Activated CD4-positive, CD25-positive, alpha-beta regulatory T cell treated with anti-CD3 and anti-CD28 coated beads, Interleukin-2, amount 50 U/mL, for 16 hours (primary cell): ENCODE results near the gene COASY.

Experiments used
- DNase-seq: peaks from one replicate; pipeline ENCODE4 v3.0.0-alpha.2; 2020; ENCODE audit warnings: low read depth, low spot score

Gene COASY

GRCh38 chr17:42561897-42562387 lies at the start of gene COASY:
Gene COASY (plus strand): TSS chr17:42562148. CDS start chr17:42562623, 475 bp downstream.
- peak; percentile 86 for DNase-seq

- DNase-seq = no peak
These were observed 49.7 kb upstream of the COASY start for GRCh38 chr17:42512246-42512645.

DNA sequence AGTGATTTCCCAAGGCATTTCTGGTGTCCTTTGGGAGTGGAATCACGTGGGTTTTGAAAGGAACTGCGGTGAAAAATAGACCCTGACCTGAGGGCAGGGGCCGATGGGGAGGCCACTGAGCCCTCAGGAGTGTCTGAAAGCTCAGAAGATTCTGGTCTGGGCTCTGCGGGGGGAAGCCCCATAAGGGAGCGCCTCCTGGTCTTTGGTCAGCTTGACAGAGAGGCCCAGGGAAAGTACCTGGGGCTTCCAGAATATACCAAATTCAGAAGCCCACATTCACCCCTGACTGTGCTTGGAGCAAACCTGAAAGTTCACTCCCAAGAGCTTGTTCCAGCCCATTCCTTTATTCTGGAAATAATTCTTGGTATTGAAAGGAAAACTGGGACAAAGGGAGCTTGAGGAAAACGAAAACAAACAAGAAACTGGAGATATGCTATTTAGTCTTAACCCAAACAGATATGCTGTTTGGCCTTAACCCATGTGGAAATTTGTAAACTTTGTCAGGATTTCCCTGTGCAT lies 49.2 kb upstream of the COASY start:
- no peak for DNase-seq

DNA sequence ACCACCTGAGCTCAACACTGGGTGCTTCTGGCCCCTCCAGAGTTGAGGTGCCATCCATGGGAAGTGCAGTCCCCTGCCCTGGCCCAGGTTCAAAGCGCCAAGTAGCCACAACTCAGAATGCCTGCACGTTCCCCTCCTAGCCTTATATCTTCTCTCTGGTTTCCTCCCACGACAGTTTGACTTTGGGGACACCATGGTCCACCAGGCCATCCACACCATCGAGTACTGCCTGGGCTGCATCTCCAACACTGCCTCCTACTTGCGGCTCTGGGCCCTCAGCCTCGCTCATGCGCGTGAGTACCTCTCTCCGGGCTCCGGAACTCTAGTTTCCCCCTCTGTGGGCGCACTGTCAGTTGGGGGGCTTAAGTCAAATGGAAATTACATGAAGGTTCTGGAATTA lies 48.3 kb upstream of the COASY start:
- DNase-seq = no peak

DNA sequence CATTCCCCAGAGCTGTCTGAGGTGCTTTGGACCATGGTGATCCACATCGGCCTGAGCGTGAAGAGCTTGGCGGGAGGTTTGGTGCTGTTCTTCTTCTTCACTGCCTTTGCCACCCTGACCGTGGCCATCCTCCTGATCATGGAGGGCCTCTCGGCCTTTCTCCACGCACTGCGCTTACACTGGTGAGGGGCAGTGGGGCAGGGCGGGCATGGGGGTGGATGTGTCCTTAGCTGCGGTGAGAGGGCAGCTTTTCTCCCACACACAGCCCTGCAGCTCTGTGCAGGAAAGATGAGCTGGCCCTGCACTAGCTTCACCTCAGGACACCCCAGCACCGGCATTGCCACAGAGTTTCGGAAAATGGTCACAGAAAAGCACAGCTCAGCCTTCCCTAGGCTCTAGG lies 47.7 kb upstream of the COASY start:
- DNase-seq = no peak

- DNase-seq = no peak
These were observed 47.1 kb upstream of the COASY start for GRCh38 chr17:42514867-42515266.

- peak; percentile 68 for DNase-seq
These were observed 44.4 kb upstream of the COASY start for GRCh38 chr17:42517516-42517915.

- no peak for DNase-seq
These were observed 43.7 kb upstream of the COASY start for GRCh38 chr17:42518046-42518754.

GRCh38 chr17:42518755-42519545 lies 43.0 kb upstream of the COASY start:
- no peak for DNase-seq

DNA sequence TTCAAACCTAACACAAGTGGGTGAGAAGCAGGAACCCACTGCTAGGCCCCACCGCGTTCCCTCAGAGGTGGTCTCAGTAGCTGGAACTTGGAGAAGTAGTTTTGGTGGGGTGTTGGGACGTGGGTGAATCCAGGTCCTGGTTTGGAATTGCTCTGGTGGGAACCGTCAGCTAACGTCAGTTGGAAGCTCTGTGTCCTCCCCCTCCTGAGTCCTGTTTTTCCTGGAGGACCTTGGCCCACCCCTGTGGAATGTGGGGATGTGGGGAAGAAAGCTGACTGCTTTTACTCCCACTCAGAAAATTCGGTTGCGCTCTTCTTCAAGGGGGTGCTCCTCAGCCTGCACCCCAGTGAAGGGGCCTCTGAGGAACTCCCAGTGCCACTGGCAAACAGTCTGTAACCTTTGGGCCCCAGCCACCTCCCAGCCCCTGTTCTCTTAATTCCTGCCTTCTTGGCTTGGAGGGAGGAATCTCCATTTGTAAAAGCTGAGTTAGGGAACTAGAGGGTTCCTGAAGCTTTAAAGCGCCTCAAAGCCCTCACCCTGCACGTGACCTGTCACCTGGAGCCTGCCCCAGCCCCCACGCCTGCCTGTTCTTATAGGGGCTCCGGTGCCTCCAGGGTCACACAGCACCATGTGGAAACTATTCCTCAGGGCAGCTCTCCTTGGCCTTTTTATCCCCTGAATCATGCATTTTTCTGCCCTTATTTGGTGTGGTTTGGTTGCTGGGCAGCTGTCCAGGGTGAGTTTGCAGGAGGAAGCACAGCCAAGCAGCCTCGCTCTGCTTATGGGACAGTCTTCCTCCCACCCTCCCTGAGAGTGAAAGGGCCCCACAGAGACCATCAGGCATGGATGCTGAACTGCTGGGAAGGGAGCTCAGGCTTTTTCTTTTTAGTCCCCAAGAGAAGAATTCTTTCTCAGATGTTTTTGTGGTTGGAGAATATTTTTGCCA lies 42.1 kb upstream of the COASY start:
- DNase-seq = no peak

DNA sequence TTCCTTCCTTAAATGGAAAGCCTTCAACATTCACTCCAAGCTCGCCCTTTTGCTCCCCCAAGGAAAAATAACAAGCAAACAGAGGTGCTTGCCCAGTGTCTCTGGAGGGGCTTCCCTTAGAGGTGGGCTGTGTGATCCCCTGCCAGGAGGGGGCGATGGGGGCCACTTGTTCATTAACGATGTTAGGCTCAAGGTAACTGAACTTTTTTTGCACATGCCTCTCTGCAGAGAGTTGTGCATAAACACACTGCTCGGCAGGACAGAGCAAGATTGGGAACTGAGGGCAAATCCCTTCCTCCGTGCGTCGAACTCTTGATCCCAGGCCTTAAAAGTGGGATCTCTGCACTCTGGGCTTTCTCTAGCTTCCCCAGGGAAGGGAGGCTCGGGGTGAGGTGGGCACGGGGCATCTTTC lies 41.4 kb upstream of the COASY start:
- no peak for DNase-seq

GRCh38 chr17:42521036-42521435 lies 40.9 kb upstream of the COASY start:
- DNase-seq = no peak

DNA sequence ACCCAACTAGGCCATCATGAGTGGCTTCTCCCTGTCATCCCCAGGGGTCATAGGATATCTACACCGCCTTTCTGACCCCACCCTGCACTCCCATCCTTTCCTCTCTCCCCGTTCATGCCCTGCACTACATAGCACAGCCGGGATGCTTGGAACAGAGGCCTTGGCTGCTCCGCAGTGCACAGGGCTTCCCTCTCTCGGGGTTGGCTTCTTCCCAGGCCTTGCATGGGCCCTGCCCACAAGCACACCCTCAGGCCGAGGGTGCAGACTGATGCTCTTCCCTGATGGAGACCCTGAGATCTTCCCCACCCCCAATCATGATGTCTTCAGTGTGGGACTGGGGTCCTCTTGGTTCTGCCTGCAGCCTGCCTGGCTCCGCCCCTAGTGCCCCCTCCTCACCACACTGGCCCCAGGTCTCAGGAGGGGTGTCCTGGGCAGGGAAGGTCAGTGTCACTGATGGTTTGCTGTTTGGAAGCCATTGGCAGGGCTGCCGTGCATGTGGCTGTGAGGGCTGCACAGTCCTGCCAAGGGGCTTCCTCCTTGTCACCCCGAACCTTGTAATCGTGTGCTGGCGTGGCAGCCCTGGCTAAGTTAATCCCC lies 40.2 kb upstream of the COASY start:
- DNase-seq = no peak

DNA sequence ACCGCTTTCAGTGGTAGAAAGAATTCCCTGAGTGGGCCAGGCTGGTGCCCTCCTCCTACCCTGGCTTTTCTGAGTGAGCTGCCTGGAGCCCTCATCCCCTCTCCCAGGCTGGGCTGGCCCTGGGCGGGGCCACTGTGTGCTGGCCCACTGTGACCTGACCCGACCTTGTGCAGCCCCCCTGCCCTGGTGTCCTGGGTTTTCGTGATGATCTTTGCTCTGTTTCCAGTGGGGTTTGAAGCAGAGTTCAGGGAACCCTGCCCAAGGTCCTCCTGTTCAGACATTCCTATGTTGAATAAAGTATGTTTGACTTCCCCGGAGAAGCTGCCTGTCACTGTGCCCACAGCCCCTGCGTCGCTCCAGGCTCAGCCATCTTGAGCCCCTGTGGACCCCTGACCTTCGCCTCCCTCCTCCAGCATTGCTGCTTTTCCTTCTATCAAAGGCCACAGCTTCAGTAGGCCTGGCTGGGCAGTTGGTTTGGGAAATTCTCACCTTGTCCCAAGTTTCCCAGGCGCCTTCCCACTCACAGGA lies 39.6 kb upstream of the COASY start:
- no peak for DNase-seq

DNA sequence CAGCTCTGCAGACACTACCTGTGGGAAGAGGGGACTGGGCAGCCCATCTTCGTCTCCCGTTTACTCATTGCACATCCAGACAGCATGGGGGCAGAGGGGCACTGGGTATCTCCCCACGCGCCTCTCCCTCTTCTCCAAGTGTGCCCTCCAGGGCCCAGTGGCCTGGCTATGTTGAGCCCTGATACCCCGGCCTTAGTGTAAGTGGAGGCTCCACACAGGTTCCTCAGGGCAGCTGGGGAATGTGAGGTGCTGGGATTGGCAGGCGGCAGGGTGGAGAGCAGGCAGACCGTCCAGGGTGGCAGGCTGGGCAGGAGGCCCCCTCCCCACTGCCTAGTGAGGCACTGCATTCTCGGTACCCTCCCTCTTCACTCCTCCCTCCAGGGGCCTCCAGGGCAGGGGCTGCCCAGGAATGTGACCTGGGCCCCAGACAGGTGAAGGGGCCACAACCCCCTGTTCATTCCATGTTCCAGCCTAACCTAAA lies 39.1 kb upstream of the COASY start:
- no peak for DNase-seq

GRCh38 chr17:42525221-42525620 lies 36.7 kb upstream of the COASY start:
- no peak for DNase-seq

- DNase-seq = no peak
These were observed 35.9 kb upstream of the COASY start for GRCh38 chr17:42526031-42526444.

DNA sequence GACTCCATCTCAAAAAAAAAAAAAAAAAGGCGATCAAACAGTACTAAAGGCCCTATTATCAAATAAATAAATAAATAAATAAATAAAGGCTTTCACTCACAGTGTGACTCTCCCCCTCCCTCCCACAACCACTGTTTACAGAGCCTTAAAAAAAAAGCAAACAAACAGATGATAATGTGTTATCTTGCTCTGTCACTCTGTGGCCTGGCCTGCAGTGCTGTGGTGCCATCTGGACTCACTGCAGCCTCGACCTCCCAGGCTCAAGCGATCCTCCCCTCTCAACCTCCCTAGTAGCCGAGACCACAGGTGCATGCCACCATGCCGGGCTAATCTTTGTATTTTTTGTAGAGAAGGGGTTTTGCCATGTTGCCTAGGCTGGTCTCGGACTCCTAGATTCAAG lies 34.0 kb upstream of the COASY start:
- DNase-seq = no peak

GRCh38 chr17:42529061-42529460 lies 32.9 kb upstream of the COASY start:
- DNase-seq = no peak

GRCh38 chr17:42530952-42531454 lies 30.9 kb upstream of the COASY start:
- DNase-seq = no peak
